Measurements from ENCODE around the gene APOA5.

APOA5 gene

DNA sequence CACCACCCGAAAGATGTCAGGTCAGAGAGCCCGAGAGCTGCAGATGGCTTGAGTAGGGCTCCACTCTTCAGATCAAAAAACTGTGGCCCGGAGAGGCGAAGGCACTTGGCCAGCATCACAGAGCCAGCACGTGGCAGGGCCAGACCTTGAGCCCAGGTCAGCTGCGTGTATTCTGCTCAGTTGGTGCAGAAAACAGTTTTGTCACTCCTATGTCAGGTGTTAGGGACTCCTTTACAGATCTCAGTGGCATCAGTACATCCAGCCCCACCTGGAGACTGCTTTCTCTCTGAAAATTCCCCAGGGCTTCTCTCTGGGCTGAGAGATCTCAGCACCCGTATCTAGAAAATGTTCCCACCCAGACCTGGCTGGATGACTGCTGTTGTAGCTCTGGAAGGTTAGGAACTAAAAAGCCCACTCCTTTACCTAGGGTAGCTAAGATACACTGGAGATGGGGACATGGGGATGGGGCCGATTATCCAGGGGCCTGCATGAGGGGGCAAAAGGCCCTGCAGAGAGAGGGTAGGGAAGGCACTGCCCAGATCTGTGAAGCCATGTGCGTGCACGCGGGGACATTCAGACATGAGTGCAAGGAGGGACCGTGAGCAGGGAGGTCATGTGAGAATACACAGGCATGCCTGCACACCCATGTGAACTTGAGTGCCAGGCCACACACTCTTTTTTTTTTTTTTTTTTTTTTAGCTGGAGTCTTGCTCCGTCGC is 42.3 kb upstream of the APOA5 start:
- H3K9me3 ChIP-seq (ENCODE audit: control insufficient read depth, low read depth, low read length), result no peaks in the 10 kb centered on the region
- peaks cover 3% of the 10 kb centered on the region for H3K4me1 ChIP-seq (ENCODE audit: control insufficient read depth, low read depth, low read length)
- H3K9ac ChIP-seq (ENCODE audit: low read length), result no peak overlapping the region
- no peaks in the 10 kb centered on the region for H3K36me3 ChIP-seq (ENCODE audit: control insufficient read depth, low read depth, low read length)
- no peak overlapping the region for H3K27ac ChIP-seq (ENCODE audit: low read length)
- peaks cover 10% of the 10 kb centered on the region for H3K27me3 ChIP-seq (ENCODE audit: control insufficient read depth, insufficient read depth, low read length)
- no peak overlapping the region for H3K4me3 ChIP-seq (ENCODE audit: low read length)

DNA sequence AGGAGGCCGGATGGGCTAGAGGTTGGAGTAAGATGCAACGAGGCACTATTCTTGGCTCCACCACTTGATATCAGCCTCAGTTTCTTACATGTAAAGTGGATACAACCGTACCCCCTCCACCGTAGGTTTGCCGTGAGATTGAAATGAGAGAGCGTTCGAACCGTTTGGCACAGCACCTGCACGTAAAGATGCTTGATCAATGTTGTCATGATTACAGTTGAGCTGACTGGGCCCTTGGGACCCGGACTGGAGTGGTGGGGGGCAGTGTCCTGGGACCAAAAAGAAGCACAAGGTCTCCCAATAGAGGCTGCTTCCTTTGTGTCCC is 41.8 kb upstream of the APOA5 start:
- Histone ChIP-seq H3K27ac (ENCODE audit: low read length) (no peak overlapping the region), H3K36me3 (ENCODE audit: control insufficient read depth, low read depth, low read length) (no peaks in the 10 kb centered on the region), H3K9me3 (ENCODE audit: control insufficient read depth, low read depth, low read length) (no peaks in the 10 kb centered on the region), H3K4me3 (ENCODE audit: low read length) (no peak overlapping the region), H3K27me3 (ENCODE audit: control insufficient read depth, insufficient read depth, low read length) (peaks cover 10% of the 10 kb centered on the region), H3K9ac (ENCODE audit: low read length) (no peak overlapping the region), H3K4me1 (ENCODE audit: control insufficient read depth, low read depth, low read length) (peaks cover 3% of the 10 kb centered on the region)

- Histone ChIP-seq H3K9ac (ENCODE audit: low read length) (no peak overlapping the region), H3K27me3 (ENCODE audit: control insufficient read depth, insufficient read depth, low read length) (peaks cover 10% of the 10 kb centered on the region), H3K9me3 (ENCODE audit: control insufficient read depth, low read depth, low read length) (no peaks in the 10 kb centered on the region), H3K27ac (ENCODE audit: low read length) (no peak overlapping the region), H3K36me3 (ENCODE audit: control insufficient read depth, low read depth, low read length) (no peaks in the 10 kb centered on the region), H3K4me1 (ENCODE audit: control insufficient read depth, low read depth, low read length) (no peaks in the 10 kb centered on the region), H3K4me3 (ENCODE audit: low read length) (no peak overlapping the region)
Measured at GRCh38 chr11:116832350-116833290, 40.9 kb upstream of the APOA5 start.

DNA sequence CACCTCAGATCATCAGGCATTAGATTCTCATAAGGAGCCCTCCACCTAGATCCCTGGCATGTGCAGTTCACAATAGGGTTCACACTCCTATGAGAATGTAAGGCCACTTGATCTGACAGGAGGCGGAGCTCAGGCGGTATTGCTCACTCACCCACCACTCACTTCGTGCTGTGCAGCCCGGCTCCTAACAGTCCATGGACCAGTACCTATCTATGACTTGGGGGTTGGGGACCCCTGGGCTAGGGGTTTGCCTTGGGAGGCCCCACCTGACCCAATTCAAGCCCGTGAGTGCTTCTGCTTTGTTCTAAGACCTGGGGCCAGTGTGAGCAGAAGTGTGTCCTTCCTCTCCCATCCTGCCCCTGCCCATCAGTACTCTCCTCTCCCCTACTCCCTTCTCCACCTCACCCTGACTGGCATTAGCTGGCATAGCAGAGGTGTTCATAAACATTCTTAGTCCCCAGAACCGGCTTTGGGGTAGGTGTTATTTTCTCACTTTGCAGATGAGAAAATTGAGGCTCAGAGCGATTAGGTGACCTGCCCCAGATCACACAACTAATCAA is 40.2 kb upstream of the APOA5 start:
- no peaks in the 10 kb centered on the region for H3K4me1 ChIP-seq (ENCODE audit: control insufficient read depth, low read depth, low read length)
- peaks cover 10% of the 10 kb centered on the region for H3K27me3 ChIP-seq (ENCODE audit: control insufficient read depth, insufficient read depth, low read length)

DNA sequence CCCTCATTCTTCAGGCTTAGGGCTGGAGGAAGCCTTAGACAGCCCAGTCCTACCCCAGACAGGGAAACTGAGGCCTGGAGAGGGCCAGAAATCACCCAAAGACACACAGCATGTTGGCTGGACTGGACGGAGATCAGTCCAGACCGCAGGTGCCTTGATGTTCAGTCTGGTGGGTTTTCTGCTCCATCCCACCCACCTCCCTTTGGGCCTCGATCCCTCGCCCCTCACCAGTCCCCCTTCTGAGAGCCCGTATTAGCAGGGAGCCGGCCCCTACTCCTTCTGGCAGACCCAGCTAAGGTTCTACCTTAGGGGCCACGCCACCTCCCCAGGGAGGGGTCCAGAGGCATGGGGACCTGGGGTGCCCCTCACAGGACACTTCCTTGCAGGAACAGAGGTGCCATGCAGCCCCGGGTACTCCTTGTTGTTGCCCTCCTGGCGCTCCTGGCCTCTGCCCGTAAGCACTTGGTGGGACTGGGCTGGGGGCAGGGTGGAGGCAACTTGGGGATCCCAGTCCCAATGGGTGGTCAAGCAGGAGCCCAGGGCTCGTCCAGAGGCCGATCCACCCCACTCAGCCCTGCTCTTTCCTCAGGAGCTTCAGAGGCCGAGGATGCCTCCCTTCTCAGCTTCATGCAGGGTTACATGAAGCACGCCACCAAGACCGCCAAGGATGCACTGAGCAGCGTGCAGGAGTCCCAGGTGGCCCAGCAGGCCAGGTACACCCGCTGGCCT is 38.7 kb upstream of the APOA5 start:
- H3K9me3 ChIP-seq (ENCODE audit: control insufficient read depth, low read depth, low read length), result no peaks in the 10 kb centered on the region
- no peak overlapping the region for H3K9ac ChIP-seq (ENCODE audit: low read length)
- no peaks in the 10 kb centered on the region for H3K4me1 ChIP-seq (ENCODE audit: control insufficient read depth, low read depth, low read length)
- H3K27me3 ChIP-seq (ENCODE audit: control insufficient read depth, insufficient read depth, low read length), result peaks cover 7% of the 10 kb centered on the region
- no peak overlapping the region for H3K27ac ChIP-seq (ENCODE audit: low read length)
- H3K4me3 ChIP-seq (ENCODE audit: low read length), result no peak overlapping the region
- H3K36me3 ChIP-seq (ENCODE audit: control insufficient read depth, low read depth, low read length), result no peaks in the 10 kb centered on the region

More for the DNA sequence above, 40.2 kb upstream of the APOA5 start:
- no peaks in the 10 kb centered on the region for H3K36me3 ChIP-seq (ENCODE audit: control insufficient read depth, low read depth, low read length)
- H3K9ac ChIP-seq (ENCODE audit: low read length), result no peak overlapping the region
- no peak overlapping the region for H3K4me3 ChIP-seq (ENCODE audit: low read length)
- H3K9me3 ChIP-seq (ENCODE audit: control insufficient read depth, low read depth, low read length), result no peaks in the 10 kb centered on the region
- no peak overlapping the region for H3K27ac ChIP-seq (ENCODE audit: low read length)

- Histone ChIP-seq H3K4me1 (ENCODE audit: control insufficient read depth, low read depth, low read length) (no peaks in the 10 kb centered on the region), H3K36me3 (ENCODE audit: control insufficient read depth, low read depth, low read length) (no peaks in the 10 kb centered on the region), H3K27ac (ENCODE audit: low read length) (no peak within 1 kb of the TSS), H3K27me3 (ENCODE audit: control insufficient read depth, insufficient read depth, low read length) (peaks cover under 1% of the 10 kb centered on the region), H3K9ac (ENCODE audit: low read length) (no peak within 1 kb of the TSS), H3K9me3 (ENCODE audit: control insufficient read depth, low read depth, low read length) (no peaks in the 10 kb centered on the region), H3K4me3 (ENCODE audit: low read length) (no peak within 1 kb of the TSS)
Measured at GRCh38 chr11:116829525-116830183, 38.0 kb upstream of the APOA5 start, which contains the start of gene APOC3. TSS of gene APOC3 (plus strand) at chr11:116829907. CDS start at chr11:116830583, 676 bp downstream.

DNA sequence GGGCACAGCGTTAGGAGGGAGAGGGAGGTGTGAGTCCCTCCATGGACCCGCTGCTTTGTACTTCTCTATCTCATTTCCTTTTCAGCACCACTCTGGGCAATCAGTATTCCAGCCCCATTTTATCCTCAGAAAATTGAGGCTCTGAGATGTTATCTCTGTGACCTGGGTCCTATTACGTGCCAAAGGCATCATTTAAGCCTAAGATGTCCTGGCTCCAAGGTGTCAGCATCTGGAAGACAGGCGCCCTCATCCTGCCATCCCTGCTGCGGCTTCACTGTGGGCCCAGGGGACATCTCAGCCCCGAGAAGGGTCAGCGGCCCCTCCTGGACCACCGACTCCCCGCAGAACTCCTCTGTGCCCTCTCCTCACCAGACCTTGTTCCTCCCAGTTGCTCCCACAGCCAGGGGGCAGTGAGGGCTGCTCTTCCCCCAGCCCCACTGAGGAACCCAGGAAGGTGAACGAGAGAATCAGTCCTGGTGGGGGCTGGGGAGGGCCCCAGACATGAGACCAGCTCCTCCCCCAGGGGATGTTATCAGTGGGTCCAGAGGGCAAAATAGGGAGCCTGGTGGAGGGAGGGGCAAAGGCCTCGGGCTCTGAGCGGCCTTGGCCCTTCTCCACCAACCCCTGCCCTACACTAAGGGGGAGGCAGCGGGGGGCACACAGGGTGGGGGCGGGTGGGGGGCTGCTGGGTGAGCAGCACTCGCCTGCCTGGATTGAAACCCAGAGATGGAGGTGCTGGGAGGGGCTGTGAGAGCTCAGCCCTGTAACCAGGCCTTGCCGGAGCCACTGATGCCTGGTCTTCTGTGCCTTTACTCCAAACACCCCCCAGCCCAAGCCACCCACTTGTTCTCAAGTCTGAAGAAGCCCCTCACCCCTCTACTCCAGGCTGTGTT is 37.2 kb upstream of the APOA5 start:
- H3K27me3 ChIP-seq (ENCODE audit: control insufficient read depth, insufficient read depth, low read length), result no peaks in the 10 kb centered on the region
- H3K9ac ChIP-seq (ENCODE audit: low read length), result no peak overlapping the region
- no peak overlapping the region for H3K4me3 ChIP-seq (ENCODE audit: low read length)
- H3K9me3 ChIP-seq (ENCODE audit: control insufficient read depth, low read depth, low read length), result no peaks in the 10 kb centered on the region
- H3K4me1 ChIP-seq (ENCODE audit: control insufficient read depth, low read depth, low read length), result no peaks in the 10 kb centered on the region
- H3K36me3 ChIP-seq (ENCODE audit: control insufficient read depth, low read depth, low read length), result no peaks in the 10 kb centered on the region
- H3K27ac ChIP-seq (ENCODE audit: low read length), result no peak overlapping the region

DNA sequence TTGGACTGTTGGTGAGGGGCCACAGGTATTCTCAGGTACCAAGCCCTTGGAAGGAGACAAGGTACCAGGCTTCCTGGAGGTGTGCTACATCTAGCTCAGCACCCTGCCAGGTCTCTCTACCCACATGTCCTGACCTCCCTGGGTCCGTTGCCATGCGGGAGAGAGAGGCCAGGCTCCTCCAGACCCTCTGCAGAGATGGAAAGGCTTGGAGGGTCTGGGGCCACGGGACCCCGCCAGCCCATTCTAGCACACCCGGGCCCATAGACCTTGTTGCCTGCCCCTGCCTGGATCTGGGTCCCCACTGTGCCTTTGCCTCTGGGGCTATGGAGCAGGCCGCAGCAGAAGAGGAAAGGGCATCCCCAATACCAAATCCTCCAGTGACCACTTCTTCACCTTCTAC is 35.8 kb upstream of the APOA5 start:
- Histone ChIP-seq H3K9ac (ENCODE audit: low read length) (no peak overlapping the region), H3K27me3 (ENCODE audit: control insufficient read depth, insufficient read depth, low read length) (no peaks in the 10 kb centered on the region)

GRCh38 chr11:116826751-116827431 is 35.2 kb upstream of the APOA5 start:
- no peak overlapping the region for H3K9ac ChIP-seq (ENCODE audit: low read length)
- no peak overlapping the region for H3K27ac ChIP-seq (ENCODE audit: low read length)
- H3K9me3 ChIP-seq (ENCODE audit: control insufficient read depth, low read depth, low read length), result no peaks in the 10 kb centered on the region
- no peak overlapping the region for H3K4me3 ChIP-seq (ENCODE audit: low read length)
- no peaks in the 10 kb centered on the region for H3K4me1 ChIP-seq (ENCODE audit: control insufficient read depth, low read depth, low read length)
- no peaks in the 10 kb centered on the region for H3K27me3 ChIP-seq (ENCODE audit: control insufficient read depth, insufficient read depth, low read length)
- no peaks in the 10 kb centered on the region for H3K36me3 ChIP-seq (ENCODE audit: control insufficient read depth, low read depth, low read length)

More for the DNA sequence above, 35.8 kb upstream of the APOA5 start:
- H3K36me3 ChIP-seq (ENCODE audit: control insufficient read depth, low read depth, low read length), result no peaks in the 10 kb centered on the region
- no peaks in the 10 kb centered on the region for H3K4me1 ChIP-seq (ENCODE audit: control insufficient read depth, low read depth, low read length)
- H3K4me3 ChIP-seq (ENCODE audit: low read length), result no peak overlapping the region
- no peaks in the 10 kb centered on the region for H3K9me3 ChIP-seq (ENCODE audit: control insufficient read depth, low read depth, low read length)
- no peak overlapping the region for H3K27ac ChIP-seq (ENCODE audit: low read length)

Data from iPS-18a (cell line).